A673 (cell line): ENCODE data around the gene CBX7.
"Not testable (repeated sequence)": the region's sequence is repeated elsewhere in the genome, so short reads cannot be mapped to it uniquely, and the experiment has no call there.

Experiments used
- EZH2 ChIP-seq: fragments of 200-600 bp; sonication (generic); IDR thresholded peaks from 2 replicates; pipeline ENCODE4 v1.6.1; 2017; ENCODE audit warnings: borderline replicate concordance, low read depth, mild to moderate bottlenecking, mixed read lengths, antibody characterized with exemption, low read length; ENCODE audit not compliant: poor library complexity, severe bottlenecking
- TF ChIP-seq, protein P1 (sequence below): fragments of 300-800, 200-600 bp; sonication (generic); conservative IDR thresholded peaks from 2 replicates; pipeline ENCODE4 v1.5.1; 2017; ENCODE audit warnings: low read depth, mild to moderate bottlenecking, antibody characterized with exemption, low read length, moderate library complexity, mixed read lengths

DNA sequence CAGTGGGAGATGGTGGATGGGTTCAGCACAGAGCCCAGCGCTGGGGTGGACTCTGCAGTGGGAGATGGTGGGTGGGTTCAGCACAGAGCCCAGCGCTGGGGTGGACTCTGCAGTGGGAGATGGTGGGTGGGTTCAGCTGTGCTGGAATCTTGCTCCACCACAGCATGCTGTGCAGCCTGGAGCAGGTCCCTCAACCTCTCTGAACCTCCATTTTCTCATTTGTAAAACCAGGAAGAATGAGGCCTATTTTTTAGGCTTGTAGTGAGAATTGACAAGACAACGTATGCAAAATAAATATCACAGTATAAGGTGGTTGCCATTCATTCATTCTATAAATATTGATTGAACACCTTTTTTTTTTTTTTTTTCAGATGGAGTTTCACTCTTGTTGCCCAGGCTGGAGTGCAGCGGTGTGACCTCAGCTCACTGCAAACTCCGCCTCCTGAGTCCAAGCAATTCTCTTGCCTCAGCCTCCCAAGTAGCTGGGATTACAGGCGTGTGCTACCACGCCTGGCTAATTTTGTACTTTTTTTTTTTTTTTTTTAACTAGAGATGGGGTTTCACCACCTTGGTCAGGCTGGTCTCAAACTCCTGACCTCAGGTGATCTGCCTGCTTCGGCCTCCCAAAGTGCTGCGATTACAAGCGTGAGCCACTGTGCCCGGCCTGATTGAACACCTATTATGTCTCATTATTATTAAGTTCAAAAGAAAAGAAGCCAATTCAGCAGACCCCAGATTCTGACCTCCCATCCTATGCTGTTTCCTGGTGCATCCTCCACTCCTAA lies 20.0 kb upstream of the CBX7 start:
- TF ChIP-seq EZH2 = not testable (repeated sequence)
- TF ChIP-seq, protein P1, sequence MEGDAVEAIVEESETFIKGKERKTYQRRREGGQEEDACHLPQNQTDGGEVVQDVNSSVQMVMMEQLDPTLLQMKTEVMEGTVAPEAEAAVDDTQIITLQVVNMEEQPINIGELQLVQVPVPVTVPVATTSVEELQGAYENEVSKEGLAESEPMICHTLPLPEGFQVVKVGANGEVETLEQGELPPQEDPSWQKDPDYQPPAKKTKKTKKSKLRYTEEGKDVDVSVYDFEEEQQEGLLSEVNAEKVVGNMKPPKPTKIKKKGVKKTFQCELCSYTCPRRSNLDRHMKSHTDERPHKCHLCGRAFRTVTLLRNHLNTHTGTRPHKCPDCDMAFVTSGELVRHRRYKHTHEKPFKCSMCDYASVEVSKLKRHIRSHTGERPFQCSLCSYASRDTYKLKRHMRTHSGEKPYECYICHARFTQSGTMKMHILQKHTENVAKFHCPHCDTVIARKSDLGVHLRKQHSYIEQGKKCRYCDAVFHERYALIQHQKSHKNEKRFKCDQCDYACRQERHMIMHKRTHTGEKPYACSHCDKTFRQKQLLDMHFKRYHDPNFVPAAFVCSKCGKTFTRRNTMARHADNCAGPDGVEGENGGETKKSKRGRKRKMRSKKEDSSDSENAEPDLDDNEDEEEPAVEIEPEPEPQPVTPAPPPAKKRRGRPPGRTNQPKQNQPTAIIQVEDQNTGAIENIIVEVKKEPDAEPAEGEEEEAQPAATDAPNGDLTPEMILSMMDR = not testable (repeated sequence)
